ENCODE data around the gene HAND1.

Gene HAND1

DNA sequence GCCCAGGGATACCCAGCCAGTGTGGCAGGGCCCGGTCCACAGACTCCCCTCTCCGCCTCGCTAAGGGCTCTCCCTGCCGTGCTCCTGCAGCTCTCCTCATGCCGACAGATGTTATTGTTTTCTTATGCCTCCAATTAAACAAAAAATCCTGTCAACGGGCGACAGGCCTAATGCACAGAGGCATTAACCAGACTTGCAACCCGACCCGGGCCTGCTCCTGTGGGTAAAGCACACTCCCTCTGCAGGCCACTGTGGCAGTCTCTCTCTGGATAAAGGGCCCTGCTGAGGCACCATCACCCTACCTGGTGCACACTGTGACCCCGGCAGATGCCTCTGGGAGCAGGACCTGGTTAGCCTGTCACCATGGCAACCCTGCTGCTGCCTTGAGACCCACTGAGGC lies 27.5 kb upstream of the HAND1 start:
- DNase-seq: no peak

DNA sequence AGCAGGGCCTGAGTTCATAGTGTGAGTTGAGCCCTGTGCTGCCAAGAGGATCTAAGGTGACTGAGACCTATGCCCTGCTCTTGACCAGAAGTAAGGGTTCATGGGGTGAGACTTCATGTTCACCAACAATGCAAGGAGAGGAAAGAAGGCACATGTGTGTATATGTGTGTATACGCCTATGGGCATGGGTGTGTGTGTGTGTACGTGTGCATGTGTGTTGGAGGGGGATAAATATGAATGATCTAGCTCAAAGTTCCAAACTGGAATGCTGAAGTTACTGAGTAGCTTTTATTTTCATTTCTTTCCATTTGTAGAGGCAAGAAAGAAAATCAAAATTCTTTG lies 25.6 kb upstream of the HAND1 start:
- no peak for DNase-seq

GRCh38 chr5:154502180-154502579 lies 24.2 kb upstream of the HAND1 start:
- no peak for DNase-seq

- no peak for DNase-seq
These were observed 23.5 kb upstream of the HAND1 start for GRCh38 chr5:154501566-154501965.

- DNase-seq: no peak
These were observed 21.0 kb upstream of the HAND1 start for GRCh38 chr5:154498994-154499393.

- DNase-seq: no peak
These were observed 20.6 kb upstream of the HAND1 start for GRCh38 chr5:154498591-154498990.

DNA sequence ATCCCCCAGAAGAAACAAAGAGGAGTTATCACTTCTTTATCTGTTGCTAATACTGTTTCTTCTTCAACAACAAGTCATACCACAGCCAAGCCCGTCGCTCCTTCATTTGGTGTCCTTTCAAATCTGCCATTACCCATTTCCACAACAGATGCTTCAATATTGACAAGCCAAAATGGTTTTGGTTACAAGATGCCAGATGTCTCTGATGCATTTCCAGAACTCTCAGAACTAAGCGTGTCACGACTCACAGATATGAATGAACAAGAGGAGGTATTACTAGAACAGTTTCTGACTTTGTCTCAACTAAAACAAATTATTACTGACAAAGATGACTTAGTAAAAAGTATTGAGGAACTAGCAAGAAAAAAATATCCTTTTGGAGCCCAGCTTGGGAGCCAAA lies 16.0 kb upstream of the HAND1 start:
- no peak for DNase-seq

DNA sequence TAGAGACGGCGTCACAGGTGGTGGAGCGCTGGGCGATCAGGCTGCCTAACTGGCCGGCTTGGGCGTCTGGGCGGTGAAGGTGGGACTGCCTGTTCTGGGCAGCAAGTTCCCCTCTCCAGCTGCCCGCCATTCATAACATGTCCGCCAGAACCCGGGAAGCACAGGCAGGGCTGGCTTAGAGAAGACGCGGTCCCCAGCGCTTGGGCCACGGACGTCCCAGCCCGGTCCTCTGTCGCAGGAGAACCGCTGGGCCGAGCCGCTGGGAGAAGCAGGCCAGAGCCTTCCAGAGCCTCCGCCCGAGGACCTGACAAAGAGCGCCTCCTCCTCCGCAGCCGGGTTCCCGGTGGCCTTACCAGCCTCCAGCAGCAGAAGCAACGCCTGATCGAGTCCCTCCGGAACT lies 15.2 kb upstream of the HAND1 start:
- no peak for DNase-seq

- no peak for DNase-seq
These were observed 13.9 kb upstream of the HAND1 start for GRCh38 chr5:154491941-154492340.

GRCh38 chr5:154487541-154487940 lies 9.5 kb upstream of the HAND1 start:
- DNase-seq: no peak

DNA sequence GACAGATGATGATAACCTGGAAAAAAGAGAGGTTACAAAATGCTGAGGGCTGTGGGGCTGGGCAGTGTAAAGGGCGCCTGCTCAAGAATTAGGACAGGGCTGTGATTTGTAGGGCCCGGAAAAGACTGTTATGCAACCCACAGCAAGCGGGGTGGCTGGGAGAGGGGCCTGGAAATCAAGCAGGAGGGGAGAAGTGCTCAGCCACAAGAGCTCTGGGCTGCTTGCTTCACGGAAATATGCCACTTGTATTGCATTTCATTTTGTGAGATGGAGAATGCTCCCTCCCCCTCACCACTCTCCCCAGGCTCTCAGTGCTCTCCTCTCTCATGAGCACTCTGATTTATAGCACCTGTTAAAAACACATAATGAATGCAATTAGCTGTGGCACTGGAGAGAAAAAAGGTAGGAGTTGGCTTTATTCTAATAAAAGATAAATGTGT lies 8.4 kb upstream of the HAND1 start:
- no peak for DNase-seq

GRCh38 chr5:154485850-154486426 lies 7.9 kb upstream of the HAND1 start:
- DNase-seq: no peak

DNA sequence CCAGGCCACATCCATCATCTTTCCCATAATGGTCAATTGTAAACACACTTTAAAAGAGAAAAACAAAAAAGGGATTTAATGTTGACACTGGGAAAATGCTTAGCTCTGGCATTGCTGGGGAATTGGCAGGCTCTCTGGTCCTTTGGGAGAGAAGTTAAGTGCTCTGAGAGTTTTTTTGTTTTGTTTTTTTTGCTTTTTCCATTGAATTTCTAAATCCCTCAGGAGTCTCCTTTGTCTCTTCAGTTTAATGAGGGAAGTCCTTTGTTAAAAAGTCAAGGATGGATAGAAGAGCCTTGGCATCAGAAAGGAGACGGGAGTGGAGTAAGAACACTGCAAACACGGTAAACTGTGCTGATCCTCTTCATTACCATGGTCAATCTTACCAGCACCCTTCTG lies 7.1 kb upstream of the HAND1 start:
- no peak for DNase-seq

- DNase-seq: no peak
These were observed 6.5 kb upstream of the HAND1 start for GRCh38 chr5:154484393-154485095.

DNA sequence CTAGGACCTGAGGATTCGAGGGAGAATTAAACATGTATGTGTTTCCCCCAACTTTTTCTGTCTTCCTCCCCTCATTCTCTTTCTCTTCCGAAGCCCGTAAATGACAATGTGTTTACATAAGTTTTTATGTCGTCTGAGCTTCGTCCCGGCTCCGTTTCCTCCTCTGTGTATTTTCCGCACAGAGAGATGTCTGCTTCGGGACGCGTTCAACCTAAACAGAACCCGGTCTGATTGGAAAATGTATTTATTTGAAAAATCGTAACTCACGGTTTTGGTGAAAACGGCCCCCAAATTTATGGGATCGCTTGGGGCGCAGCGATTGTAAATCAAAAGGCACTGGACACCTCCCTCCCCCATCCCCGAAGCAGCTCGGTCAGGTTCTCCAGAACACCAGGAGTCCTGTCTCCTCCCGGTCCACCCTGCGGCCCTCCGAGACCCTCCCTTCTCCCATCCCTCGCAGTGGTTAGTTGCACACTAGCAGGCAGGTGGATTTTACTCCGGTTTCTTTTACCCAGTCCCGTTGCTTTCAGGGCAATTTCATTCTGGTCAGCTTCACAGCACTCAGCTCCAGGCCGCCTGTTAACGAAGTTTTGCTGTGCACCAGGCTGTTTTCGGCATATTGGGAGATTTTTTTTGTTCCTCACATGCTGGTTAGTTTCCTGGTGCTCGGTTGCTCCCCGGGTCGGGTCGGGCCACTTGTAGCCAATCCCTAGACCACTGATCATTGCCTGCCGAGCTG lies 5.8 kb upstream of the HAND1 start:
- DNase-seq: no peak

DNA sequence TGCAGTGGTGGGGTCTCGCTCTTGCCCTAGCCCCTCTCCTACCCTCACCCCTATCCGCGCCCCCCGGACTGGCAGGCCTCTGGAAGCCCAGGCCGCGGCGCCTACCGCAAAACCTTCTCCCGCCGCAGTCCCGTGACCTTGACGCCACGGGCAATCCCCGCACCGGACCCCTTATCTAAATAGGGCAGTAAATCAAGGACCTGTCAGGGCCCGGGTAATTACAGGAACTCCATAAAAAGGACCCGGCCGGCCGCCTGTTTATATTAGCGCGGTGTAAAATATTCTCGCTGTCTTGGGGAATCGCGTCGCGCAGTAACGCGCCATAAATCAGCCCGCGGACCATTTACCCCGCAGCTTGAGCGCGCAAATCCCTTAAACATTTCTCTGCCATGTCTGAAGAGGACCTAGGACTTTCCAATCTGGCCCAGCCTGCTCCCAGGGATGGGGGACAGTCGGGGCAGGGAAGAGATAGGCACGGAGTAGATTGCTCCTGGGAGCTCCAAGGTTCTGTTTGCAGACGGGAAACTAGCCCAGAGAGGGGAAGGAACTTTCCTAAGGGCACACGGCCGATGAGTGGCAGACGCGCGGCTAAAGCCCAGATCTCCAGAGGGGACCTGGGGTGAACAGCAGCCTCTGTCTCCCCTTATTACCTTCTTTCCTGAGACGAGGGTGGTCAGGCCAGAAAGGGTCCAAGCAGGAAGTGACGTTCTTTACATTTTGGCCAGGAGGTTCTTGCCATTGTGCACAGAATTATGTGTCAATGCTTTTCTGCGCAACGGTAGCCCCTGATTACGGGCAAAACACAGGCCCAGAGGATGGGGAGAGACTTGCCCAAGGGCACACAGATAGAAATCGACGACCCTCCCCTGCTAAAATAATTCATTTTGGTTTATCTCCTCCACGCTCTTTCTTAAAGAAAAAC lies 4.8 kb upstream of the HAND1 start:
- DNase-seq: no peak

DNA sequence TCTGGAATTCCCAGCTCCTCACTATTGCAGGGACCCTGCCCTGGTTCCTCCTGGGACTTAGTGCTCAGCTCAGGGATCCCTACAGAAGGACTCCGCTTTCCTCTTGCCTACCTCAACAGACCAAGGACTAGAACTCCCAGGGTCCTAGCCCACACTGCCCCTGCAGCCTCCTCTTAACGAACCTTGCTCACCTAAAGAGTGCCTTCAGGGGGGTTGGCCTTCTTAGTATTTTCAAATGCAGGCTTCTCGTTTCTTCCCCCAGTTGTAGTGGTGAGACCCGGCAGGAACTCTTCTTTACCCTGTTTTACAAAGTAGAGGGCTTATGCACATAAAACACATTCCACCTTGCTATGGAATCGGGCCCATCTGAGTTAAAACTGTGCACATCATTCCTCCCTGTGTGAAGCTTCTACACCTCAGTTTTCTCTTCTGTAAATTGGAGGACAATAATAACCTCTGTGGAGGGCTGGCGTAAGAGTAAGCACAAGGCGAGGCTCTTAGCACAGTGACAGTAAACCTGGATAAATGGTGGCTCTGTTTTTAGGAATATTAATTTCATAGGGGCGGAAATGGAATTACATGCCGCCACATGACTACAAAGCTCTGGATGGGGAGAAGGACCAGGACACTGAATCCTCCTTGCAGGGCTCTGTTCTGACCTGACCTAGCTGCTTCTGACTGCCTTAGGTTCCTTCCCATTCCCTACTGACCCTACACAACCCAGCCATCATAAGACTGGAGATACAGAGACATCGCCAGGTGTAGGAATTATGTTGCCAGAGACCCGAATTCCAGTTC lies 3.8 kb upstream of the HAND1 start:
- DNase-seq: no peak

DNA sequence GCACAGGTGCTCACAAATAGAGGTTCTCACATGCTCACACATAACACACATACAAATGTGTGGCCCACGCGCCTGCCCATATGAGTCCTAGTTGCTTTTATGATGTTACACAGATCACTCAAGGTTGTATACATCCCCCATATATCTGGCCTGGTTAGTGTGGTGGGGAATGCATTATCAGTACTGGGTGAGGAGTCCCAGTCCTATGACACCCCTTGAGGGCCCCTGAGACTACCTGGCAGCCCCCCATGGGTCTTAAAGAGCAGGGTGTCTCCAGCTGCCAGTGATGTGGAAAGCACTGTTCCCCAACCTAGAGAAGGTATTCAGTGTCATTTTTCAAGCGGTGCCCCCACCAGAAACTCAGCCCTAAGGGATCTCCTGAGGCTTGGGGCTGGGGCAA lies 2.8 kb upstream of the HAND1 start:
- no peak for DNase-seq

GRCh38 chr5:154479944-154480750 lies 2.1 kb upstream of the HAND1 start:
- DNase-seq: no peak

DNA sequence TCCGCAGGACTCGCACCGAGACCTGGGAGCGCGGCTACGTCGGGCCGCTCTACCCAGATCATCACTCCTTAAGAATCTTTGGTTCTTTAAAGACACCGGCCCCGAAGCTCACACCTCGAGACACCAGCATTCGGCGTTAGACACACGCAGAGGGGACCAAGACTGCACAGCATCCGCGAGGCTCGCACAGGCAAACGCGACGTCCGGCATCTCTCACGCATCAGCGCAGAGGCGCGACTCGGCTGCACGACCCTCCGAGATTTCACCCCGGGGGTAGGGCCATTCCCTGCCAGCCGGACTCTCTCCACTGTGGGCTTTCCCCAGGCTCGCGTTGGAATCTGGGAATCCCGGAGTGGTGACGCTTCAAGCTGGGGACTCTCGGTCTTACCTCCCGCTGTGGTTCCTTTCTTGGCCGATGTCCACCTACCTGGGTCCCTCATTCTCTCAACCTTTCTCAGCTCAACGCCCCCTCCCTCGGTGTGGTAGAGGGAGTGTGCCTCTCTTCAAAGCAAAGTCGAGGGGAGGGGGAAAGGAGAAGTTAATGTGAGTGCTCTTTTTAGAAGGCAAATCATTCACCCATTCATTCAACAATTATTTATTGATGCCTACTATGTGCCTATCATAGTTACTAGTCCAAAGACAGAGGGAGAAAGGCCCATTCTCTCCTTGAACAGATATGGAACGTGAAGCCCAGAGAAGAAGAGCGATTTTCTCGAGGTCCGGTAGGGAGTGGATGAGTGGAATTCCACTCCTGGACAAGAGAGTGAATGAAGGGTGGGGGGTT lies 1.3 kb upstream of the HAND1 start:
- no peak for DNase-seq

DNA sequence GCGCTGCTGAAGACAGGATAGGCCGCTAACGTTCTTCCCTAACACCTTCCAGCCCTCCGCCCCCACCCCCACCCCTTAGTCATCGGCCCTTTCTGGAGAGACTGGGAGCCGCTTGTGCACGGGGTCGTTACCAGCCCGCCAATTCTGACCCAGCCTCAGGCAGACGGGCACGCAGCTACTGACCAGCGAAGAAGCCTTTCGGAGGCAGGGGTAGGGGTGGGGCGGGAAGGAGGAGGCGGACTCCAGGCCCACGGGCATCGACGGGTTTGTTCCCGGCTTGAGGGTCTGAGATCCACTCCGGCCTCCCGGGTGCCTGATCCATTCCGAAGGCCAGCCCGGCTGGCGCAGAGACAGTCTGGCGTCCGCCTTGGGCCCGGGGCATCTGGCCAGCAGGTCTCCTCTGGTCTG lies 729 bp upstream of the HAND1 start:
- no peak for DNase-seq

All from NCI-H1092 (cell line).